Liver (tissue), 9 donors: ENCODE results near the gene GNB1. TPM values are rescaled to one million over a fixed set of nuclear protein-coding genes. Genes with fewer than 3 reads are reported as not detected.

Experiments used
- DNase-seq: peaks from one replicate; pipeline ENCODE4 v3.0.0-alpha.2; 2017; ENCODE audit warnings: low spot score
- H3K27ac ChIP-seq, 2 donors: one replicate each; pipeline ENCODE4 v1.7.0; 2013; ENCODE audit warnings: inconsistent platforms in 2 of 2, low read length in 2 of 2, control low read depth in 1 of 2, low read depth in 1 of 2, mild to moderate bottlenecking in 1 of 2
- H3K27me3 ChIP-seq, 4 donors: one replicate each; pipeline versions ENCODE4 v1.6.1 to v1.7.0; 2013; ENCODE audit warnings: low read length in 3 of 4, inconsistent platforms in 1 of 4, mild to moderate bottlenecking in 1 of 4, moderate library complexity in 1 of 4; ENCODE audit not compliant: control insufficient read depth in 4 of 4, insufficient read depth in 4 of 4
- H3K36me3 ChIP-seq, 4 donors: one replicate each; pipeline versions ENCODE4 v1.6.1 to v1.7.0; 2013; ENCODE audit warnings: low read length in 3 of 4, mild to moderate bottlenecking in 3 of 4, low read depth in 1 of 4, moderate library complexity in 1 of 4; ENCODE audit not compliant: control insufficient read depth in 4 of 4, insufficient read depth in 3 of 4
- H3K4me1 ChIP-seq, 4 donors: one replicate each; pipeline versions ENCODE4 v1.6.1 to v1.7.0; 2013; ENCODE audit warnings: low read length in 3 of 4, mild to moderate bottlenecking in 3 of 4, moderate library complexity in 1 of 4; ENCODE audit not compliant: control insufficient read depth in 4 of 4, insufficient read depth in 4 of 4
- H3K4me3 ChIP-seq, 3 donors: one replicate each; pipeline versions ENCODE4 v1.6.1 to v1.7.0; 2013; ENCODE audit warnings: low read length in 3 of 3, control low read depth in 1 of 3, low read depth in 1 of 3, mild to moderate bottlenecking in 1 of 3
- H3K9ac ChIP-seq, 2 donors: one replicate each; pipeline ENCODE4 v1.7.0; 2013; ENCODE audit warnings: low read length in 2 of 2, mild to moderate bottlenecking in 2 of 2, moderate library complexity in 2 of 2, control low read depth in 1 of 2, low read depth in 1 of 2
- H3K9me3 ChIP-seq, 4 donors: one replicate each; pipeline versions ENCODE4 v1.6.1 to v1.7.0; 2013; ENCODE audit warnings: low read length in 3 of 4; ENCODE audit not compliant: control insufficient read depth in 4 of 4
- EGR1 ChIP-seq, 2 donors: IDR thresholded peaks; 2 replicates each; pipeline ENCODE4 v1.6.1; 2016 to 2018; ENCODE audit warnings: antibody characterized with exemption in 2 of 2, low read depth in 2 of 2
- FOXA1 ChIP-seq: IDR thresholded peaks from 2 replicates; pipeline ENCODE4 v1.6.1; 2016; ENCODE audit warnings: antibody characterized with exemption
- FOXA2 ChIP-seq: IDR thresholded peaks from 2 replicates; pipeline ENCODE4 v1.6.1; 2016; ENCODE audit warnings: antibody characterized with exemption
- GABPA ChIP-seq, 2 donors: IDR thresholded peaks in 1 of 2; conservative IDR thresholded peaks in 1 of 2; 2 replicates each; pipeline ENCODE4 v1.6.1; 2016; ENCODE audit warnings: antibody characterized with exemption in 2 of 2, mild to moderate bottlenecking in 1 of 2, moderate library complexity in 1 of 2
- HNF4A ChIP-seq, 2 donors: conservative IDR thresholded peaks; 2 replicates each; pipeline ENCODE4 v1.6.1; 2016; ENCODE audit warnings: antibody characterized with exemption in 2 of 2, mild to moderate bottlenecking in 2 of 2
- HNF4G ChIP-seq: IDR thresholded peaks from 2 replicates; pipeline ENCODE4 v1.6.1; 2016; ENCODE audit warnings: antibody characterized with exemption
- JUND ChIP-seq, 2 donors: IDR thresholded peaks; 2 replicates each; pipeline ENCODE4 v1.6.1; 2016; ENCODE audit warnings: antibody characterized with exemption in 2 of 2
- MAX ChIP-seq: IDR thresholded peaks from 2 replicates; pipeline ENCODE4 v1.6.1; 2016; ENCODE audit warnings: antibody characterized with exemption
- NR2F2 ChIP-seq: IDR thresholded peaks from 2 replicates; pipeline ENCODE4 v1.6.1; 2016; ENCODE audit warnings: antibody characterized with exemption
- RAD21 ChIP-seq, 2 donors: IDR thresholded peaks; 2 replicates each; pipeline ENCODE4 v1.6.1; 2016; ENCODE audit warnings: antibody characterized with exemption in 2 of 2, mild to moderate bottlenecking in 2 of 2
- RXRA ChIP-seq, 2 donors: IDR thresholded peaks; 2 replicates each; pipeline ENCODE4 v1.6.1; 2017 to 2018; ENCODE audit warnings: antibody characterized with exemption in 2 of 2, mild to moderate bottlenecking in 1 of 2
- SP1 ChIP-seq: IDR thresholded peaks from 2 replicates; pipeline ENCODE4 v1.6.1; 2018; ENCODE audit warnings: antibody characterized with exemption, mild to moderate bottlenecking
- TAF1 ChIP-seq: conservative IDR thresholded peaks from 2 replicates; pipeline ENCODE4 v1.6.1; 2016; ENCODE audit warnings: antibody characterized with exemption, mild to moderate bottlenecking
- YY1 ChIP-seq: IDR thresholded peaks from 2 replicates; pipeline ENCODE4 v1.6.1; 2016; ENCODE audit warnings: antibody characterized with exemption, mild to moderate bottlenecking
- WGBS: extraction: QIAGEN DNeasy Blood & Tissue Kit; methylation state at CpG from one replicate; pipeline ENCODE4 v1.1.7; 2013; 5-methylcytosine and 5-hydroxymethylcytosine counted together
- polyA plus RNA-seq, 2 donors: library from polyadenylated mRNA; stranded (reverse) in 1 of 2; unstranded in 1 of 2; fragments of 200-250 nt in 1 of 2; fragments of >200 nt in 1 of 2; fragmentation: Nextera tagmentation in 1 of 2; extraction: Ambion mirVana in 1 of 2; gene quantifications; one replicate each; pipeline versions ENCODE4 v1.2.1 to v1.2.3, GENCODE V29; 2013 to 2015
- total RNA-seq, 2 donors: library from RNA; depleted of rRNA; stranded (reverse); fragments of >200 nt; gene quantifications; one replicate each; pipeline ENCODE4 v1.2.3, GENCODE V29; 2014
- TF ChIP-seq, protein P1 (sequence below): fragments of 150-350 bp; IDR thresholded peaks from 2 replicates; pipeline ENCODE4 v1.5.1; 2017; ENCODE audit warnings: improper control_type of control experiment, low read depth, low read length; ENCODE audit not compliant: missing input control
- TF ChIP-seq, protein P2 (sequence below): IDR thresholded peaks from 2 replicates; pipeline ENCODE4 v1.6.1; 2016; ENCODE audit warnings: antibody characterized with exemption, mild to moderate bottlenecking
- TF ChIP-seq, protein P3 (sequence below): IDR thresholded peaks from 2 replicates; pipeline ENCODE4 v1.6.1; 2016; ENCODE audit warnings: antibody characterized with exemption
- donor health status: healthy.
- donor health status: healthy.
- donor health status: healthy.
- donor health status: healthy.
- donor health status: healthy.

The GNB1 gene
- total and polyA plus RNA-seq, 4 donors, result 22.3 to 68.5 (median 52.7) TPM

DNA sequence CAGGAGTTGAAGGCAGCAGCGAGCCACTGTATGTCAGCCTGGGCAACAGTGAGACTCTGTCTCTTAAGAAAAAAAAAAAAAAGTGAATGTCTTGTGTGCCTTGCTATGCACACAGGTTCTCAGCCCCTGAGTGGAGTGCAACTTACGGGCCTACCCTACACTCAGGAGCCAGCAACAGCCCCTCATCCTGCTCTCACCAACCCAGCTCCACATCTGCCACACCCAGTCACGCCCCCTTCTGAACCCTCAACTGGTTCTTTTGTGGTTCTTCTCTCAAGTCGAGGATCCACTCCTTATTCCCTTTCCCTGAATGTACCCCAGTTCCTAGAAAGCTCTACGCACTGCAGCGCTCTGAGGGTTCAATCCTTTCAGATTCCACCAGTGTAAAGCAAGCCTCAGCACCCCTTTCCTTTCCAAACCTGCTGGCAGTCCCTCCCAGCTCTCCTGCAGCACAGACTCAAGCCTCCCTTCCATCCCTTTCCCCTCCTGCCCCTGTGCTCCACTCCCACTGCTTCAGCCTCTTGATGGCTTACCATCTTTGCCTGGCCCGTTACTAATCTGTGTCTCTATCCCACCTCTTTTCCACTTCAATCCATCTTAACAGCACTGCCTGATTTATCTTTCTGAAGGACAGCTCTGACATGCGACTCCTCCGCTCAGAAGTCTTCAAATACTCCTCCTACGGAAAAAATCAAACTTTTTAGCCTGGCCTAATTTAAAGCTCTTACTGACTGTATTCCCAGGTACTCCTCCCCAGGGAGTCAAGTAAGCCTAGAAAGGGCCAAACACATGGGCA, 38.1 kb downstream of the GNB1 start:
- TF ChIP-seq, protein P1, sequence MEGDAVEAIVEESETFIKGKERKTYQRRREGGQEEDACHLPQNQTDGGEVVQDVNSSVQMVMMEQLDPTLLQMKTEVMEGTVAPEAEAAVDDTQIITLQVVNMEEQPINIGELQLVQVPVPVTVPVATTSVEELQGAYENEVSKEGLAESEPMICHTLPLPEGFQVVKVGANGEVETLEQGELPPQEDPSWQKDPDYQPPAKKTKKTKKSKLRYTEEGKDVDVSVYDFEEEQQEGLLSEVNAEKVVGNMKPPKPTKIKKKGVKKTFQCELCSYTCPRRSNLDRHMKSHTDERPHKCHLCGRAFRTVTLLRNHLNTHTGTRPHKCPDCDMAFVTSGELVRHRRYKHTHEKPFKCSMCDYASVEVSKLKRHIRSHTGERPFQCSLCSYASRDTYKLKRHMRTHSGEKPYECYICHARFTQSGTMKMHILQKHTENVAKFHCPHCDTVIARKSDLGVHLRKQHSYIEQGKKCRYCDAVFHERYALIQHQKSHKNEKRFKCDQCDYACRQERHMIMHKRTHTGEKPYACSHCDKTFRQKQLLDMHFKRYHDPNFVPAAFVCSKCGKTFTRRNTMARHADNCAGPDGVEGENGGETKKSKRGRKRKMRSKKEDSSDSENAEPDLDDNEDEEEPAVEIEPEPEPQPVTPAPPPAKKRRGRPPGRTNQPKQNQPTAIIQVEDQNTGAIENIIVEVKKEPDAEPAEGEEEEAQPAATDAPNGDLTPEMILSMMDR, result no peak
- TF ChIP-seq HNF4G (no peak), GABPA (IDR thresholded peaks at IDR 0.05 in 1 of 2, conservative IDR thresholded peaks at IDR 0.05 in 1 of 2) (no peak), HNF4A (conservative IDR thresholded peaks at IDR 0.05) (no peak), FOXA2 (no peak), RAD21 (IDR thresholded peaks at IDR 0.05) (no peak), MAX (no peak), YY1 (no peak), SP1 (no peak), TAF1 (no peak), JUND (IDR thresholded peaks at IDR 0.05) (no peak), RXRA (IDR thresholded peaks at IDR 0.05) (no peak), FOXA1 (no peak), EGR1 (IDR thresholded peaks at IDR 0.05; ENCODE audit: low read depth in 2 of 2) (no peak), NR2F2 (no peak)
- TF ChIP-seq, protein P2, sequence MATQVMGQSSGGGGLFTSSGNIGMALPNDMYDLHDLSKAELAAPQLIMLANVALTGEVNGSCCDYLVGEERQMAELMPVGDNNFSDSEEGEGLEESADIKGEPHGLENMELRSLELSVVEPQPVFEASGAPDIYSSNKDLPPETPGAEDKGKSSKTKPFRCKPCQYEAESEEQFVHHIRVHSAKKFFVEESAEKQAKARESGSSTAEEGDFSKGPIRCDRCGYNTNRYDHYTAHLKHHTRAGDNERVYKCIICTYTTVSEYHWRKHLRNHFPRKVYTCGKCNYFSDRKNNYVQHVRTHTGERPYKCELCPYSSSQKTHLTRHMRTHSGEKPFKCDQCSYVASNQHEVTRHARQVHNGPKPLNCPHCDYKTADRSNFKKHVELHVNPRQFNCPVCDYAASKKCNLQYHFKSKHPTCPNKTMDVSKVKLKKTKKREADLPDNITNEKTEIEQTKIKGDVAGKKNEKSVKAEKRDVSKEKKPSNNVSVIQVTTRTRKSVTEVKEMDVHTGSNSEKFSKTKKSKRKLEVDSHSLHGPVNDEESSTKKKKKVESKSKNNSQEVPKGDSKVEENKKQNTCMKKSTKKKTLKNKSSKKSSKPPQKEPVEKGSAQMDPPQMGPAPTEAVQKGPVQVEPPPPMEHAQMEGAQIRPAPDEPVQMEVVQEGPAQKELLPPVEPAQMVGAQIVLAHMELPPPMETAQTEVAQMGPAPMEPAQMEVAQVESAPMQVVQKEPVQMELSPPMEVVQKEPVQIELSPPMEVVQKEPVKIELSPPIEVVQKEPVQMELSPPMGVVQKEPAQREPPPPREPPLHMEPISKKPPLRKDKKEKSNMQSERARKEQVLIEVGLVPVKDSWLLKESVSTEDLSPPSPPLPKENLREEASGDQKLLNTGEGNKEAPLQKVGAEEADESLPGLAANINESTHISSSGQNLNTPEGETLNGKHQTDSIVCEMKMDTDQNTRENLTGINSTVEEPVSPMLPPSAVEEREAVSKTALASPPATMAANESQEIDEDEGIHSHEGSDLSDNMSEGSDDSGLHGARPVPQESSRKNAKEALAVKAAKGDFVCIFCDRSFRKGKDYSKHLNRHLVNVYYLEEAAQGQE, result no peak
- TF ChIP-seq, protein P3, sequence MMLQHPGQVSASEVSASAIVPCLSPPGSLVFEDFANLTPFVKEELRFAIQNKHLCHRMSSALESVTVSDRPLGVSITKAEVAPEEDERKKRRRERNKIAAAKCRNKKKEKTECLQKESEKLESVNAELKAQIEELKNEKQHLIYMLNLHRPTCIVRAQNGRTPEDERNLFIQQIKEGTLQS, result no peak
- peaks cover 0 to 14% (median 8%) of the 10 kb centered on the region in 4 donors for H3K4me1 ChIP-seq
- WGBS, result 91% methylated on average over 10 of the region's 10 CpGs

DNA sequence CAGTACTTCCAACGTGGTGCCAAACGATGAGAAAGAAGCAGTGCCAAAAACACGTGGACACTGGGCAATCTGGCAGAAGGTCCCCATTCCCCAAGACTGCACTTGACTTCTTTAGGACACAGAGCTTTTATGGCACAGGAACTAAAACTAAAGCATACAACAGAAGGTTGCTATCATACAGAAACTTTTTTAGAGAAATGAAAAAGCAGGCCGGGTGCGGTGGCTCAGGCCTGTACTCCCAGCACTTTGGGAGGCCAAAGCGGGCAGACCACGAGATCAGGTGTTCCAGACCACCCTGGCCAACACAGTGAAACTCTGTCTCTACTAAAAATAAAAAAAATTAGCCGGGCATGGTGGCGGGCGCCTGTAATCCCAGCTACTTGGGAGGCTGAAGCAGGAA, 43.0 kb downstream of the GNB1 start:
- peaks cover 0 to 4% (median 3%) of the 10 kb centered on the region in 4 donors for H3K4me1 ChIP-seq
- no peak overlapping the region for H3K9ac ChIP-seq
- no peaks in the 10 kb centered on the region for H3K27me3 ChIP-seq
- H3K27ac ChIP-seq, result no peak overlapping the region
- no peaks in the 10 kb centered on the region for H3K9me3 ChIP-seq
- TF ChIP-seq SP1, result no peak
- TF ChIP-seq MAX, result no peak
- no peak for TF ChIP-seq NR2F2
- TF ChIP-seq, protein P1, result no peak
- no peak for TF ChIP-seq FOXA1
- TF ChIP-seq EGR1 (IDR thresholded peaks at IDR 0.05; ENCODE audit: low read depth in 2 of 2), result no peak
- no peak for TF ChIP-seq YY1
- TF ChIP-seq, protein P2, result no peak
- no peak for TF ChIP-seq TAF1
- no peak for TF ChIP-seq RXRA (IDR thresholded peaks at IDR 0.05)
- DNase-seq, result no peak
- 82% methylated on average over 10 of the region's 10 CpGs for WGBS
- no peaks in the 10 kb centered on the region for H3K36me3 ChIP-seq
- no peak overlapping the region for H3K4me3 ChIP-seq

More for the DNA sequence above, 38.1 kb downstream of the GNB1 start:
- H3K27me3 ChIP-seq, result no peaks in the 10 kb centered on the region
- H3K9ac ChIP-seq, result no peak overlapping the region
- no peaks in the 10 kb centered on the region for H3K36me3 ChIP-seq
- no peak overlapping the region for H3K27ac ChIP-seq
- no peak for DNase-seq
- H3K4me3 ChIP-seq, result no peak overlapping the region
- no peaks in the 10 kb centered on the region for H3K9me3 ChIP-seq
